ENCODE measurements around the gene TSPAN32.

Gene TSPAN32

GRCh38 chr11:2317354-2318050, 15.7 kb downstream of the TSPAN32 start:
- H3K36me3 ChIP-seq (ENCODE audit: control insufficient read depth in 2 of 2, insufficient read depth in 1 of 2, low read length in 2 of 2), result no peaks in the 10 kb centered on the region
- CTCF ChIA-PET, result interaction anchor here (0.6 to 2.6 kb wide), 3 partner anchors 12 to 206 kb away, joined by 3 to 9 read pairs (median 3); no protein-coding TSS in a partner anchor
- H3K9me3 ChIP-seq (ENCODE audit: control insufficient read depth, insufficient read depth, low read depth, low read length), result no peaks in the 10 kb centered on the region
- TF ChIP-seq ZNF221 (tag by site-specific recombination; IDR thresholded peaks at IDR 0.05; ENCODE audit: borderline replicate concordance), result no peak
- no peak for TF ChIP-seq TSHZ1 (tag by site-specific recombination; IDR thresholded peaks at IDR 0.05; ENCODE audit: borderline replicate concordance)
- no peak for TF ChIP-seq TCF7L2 (IDR thresholded peaks at IDR 0.05; ENCODE audit: borderline replicate concordance, low read depth, low read length)
- TF ChIP-seq BCL11A (tag by site-specific recombination; IDR thresholded peaks at IDR 0.05; ENCODE audit: low read depth), result no peak
- no peak for TF ChIP-seq ZNF274 (IDR thresholded peaks at IDR 0.05; ENCODE audit: low read length)
- TF ChIP-seq ZNF274 (tag by site-specific recombination; IDR thresholded peaks at IDR 0.05; ENCODE audit: borderline replicate concordance), result no peak
- TF ChIP-seq ZBTB11 (tag by site-specific recombination; conservative IDR thresholded peaks at IDR 0.05; ENCODE audit: low read depth), result no peak
- TF ChIP-seq ZNF423 (tag by site-specific recombination; IDR thresholded peaks at IDR 0.05), result no peak
- TF ChIP-seq ZNF426 (tag by site-specific recombination; IDR thresholded peaks at IDR 0.05), result no peak
- TF ChIP-seq YY1 (tag by site-specific recombination; IDR thresholded peaks at IDR 0.05), result no peak
- TF ChIP-seq ZNF202 (tag by site-specific recombination; IDR thresholded peaks at IDR 0.05; ENCODE audit: borderline replicate concordance), result no peak
- TF ChIP-seq ZNF626 (tag by site-specific recombination; IDR thresholded peaks at IDR 0.05), result no peak
- no peak for TF ChIP-seq ZNF837 (tag by site-specific recombination; IDR thresholded peaks at IDR 0.05)
- H3K27ac ChIP-seq (ENCODE audit: extremely low read depth, low read depth, low read length), result no peak overlapping the region
- peaks cover 2% of the 10 kb centered on the region; the same call in 1 of the 2 replicates for H3K4me1 ChIP-seq (ENCODE audit: control insufficient read depth, insufficient read depth, low read length)
- no peak overlapping the region for H3K4me3 ChIP-seq (ENCODE audit: low read depth, low read length)
- POLR2A ChIA-PET, result interaction anchor here (1.1 kb wide), 1 partner anchor 13 kb away, joined by 3 read pairs; no protein-coding TSS in a partner anchor

GRCh38 chr11:2318123-2318522, 16.3 kb downstream of the TSPAN32 start:
- H3K27ac ChIP-seq (ENCODE audit: extremely low read depth, low read depth, low read length), result no peak overlapping the region
- no peaks in the 10 kb centered on the region for H3K9me3 ChIP-seq (ENCODE audit: control insufficient read depth, insufficient read depth, low read depth, low read length)
- H3K4me1 ChIP-seq (ENCODE audit: control insufficient read depth, insufficient read depth, low read length), result peaks cover 2% of the 10 kb centered on the region; the same call in 1 of the 2 replicates
- POLR2A ChIA-PET, result interaction anchor here (1.1 kb wide), 1 partner anchor 13 kb away, joined by 3 read pairs; no protein-coding TSS in a partner anchor
- CTCF ChIA-PET, result interaction anchor here (1.1 to 2.6 kb wide), 2 partner anchors 13 to 102 kb away, joined by 3 to 9 read pairs; no protein-coding TSS in a partner anchor
- no peaks in the 10 kb centered on the region for H3K36me3 ChIP-seq (ENCODE audit: control insufficient read depth in 2 of 2, insufficient read depth in 1 of 2, low read length in 2 of 2)
- no peak overlapping the region for H3K4me3 ChIP-seq (ENCODE audit: low read depth, low read length)
- TF ChIP-seq ZNF843 (tag by site-specific recombination; IDR thresholded peaks at IDR 0.05) (no peak), BCL6B (tag by site-specific recombination; IDR thresholded peaks at IDR 0.05) (no peak), RBAK (tag by site-specific recombination; IDR thresholded peaks at IDR 0.05) (no peak), SP3 (tag by site-specific recombination; IDR thresholded peaks at IDR 0.05) (no peak), ZNF704 (tag by site-specific recombination; IDR thresholded peaks at IDR 0.05) (no peak), ZBTB49 (tag by site-specific recombination; IDR thresholded peaks at IDR 0.05; ENCODE audit: low read depth) (no peak), ZNF140 (tag by site-specific recombination; IDR thresholded peaks at IDR 0.05) (no peak), ZNF530 (tag by site-specific recombination; IDR thresholded peaks at IDR 0.05; ENCODE audit: low read depth) (no peak)
